Type B pancreatic cell (in vitro differentiated cells): ENCODE data around the gene MARCHF2. TPM values are rescaled to one million over a fixed set of nuclear protein-coding genes. Genes with fewer than 3 reads are reported as not detected.
A peak's percentile ranks its signal among the peaks of the same experiment; 100 is the strongest.
"Not testable (repeated sequence)": the region's sequence is repeated elsewhere in the genome, so short reads cannot be mapped to it uniquely, and the experiment has no call there.

Source experiments
- DNase-seq: peaks from one replicate; pipeline ENCODE4 v3.0.0; 2021; ENCODE audit warnings: mixed read lengths; ENCODE audit not compliant: unreplicated experiment; ENCODE audit errors: extremely low spot score
- H3K27ac Mint-ChIP-seq: 2 replicates; pipeline ENCODE4 v1.8.0; 2021; ENCODE audit warnings: mild to moderate bottlenecking, mixed read lengths
- H3K27me3 Mint-ChIP-seq: 2 replicates; pipeline ENCODE4 v1.8.0; 2021; ENCODE audit warnings: mixed read lengths
- H3K36me3 Mint-ChIP-seq: 2 replicates; pipeline ENCODE4 v1.8.0; 2021; ENCODE audit warnings: mixed read lengths
- H3K4me1 Mint-ChIP-seq: one replicate; pipeline ENCODE4 v1.8.0; 2021; ENCODE audit warnings: mixed read lengths; ENCODE audit not compliant: unreplicated experiment
- H3K4me3 Mint-ChIP-seq: 2 replicates; pipeline ENCODE4 v1.8.0; 2021; ENCODE audit warnings: mild to moderate bottlenecking, mixed read lengths
- H3K9me3 Mint-ChIP-seq: 2 replicates; pipeline ENCODE4 v1.8.0; 2021; ENCODE audit warnings: mixed read lengths
- CTCF ChIP-seq: fragments of 200-600 bp; sonication (generic); conservative IDR thresholded peaks from 2 replicates; pipeline ENCODE4 v1.5.0; 2021; ENCODE audit warnings: antibody characterized with exemption, mild to moderate bottlenecking
- total RNA-seq: library from RNA; stranded (reverse); gene quantifications from 2 replicates; pipeline ENCODE4 v1.2.1, GENCODE V29; 2021; ENCODE audit warnings: low replicate concordance

MARCHF2 gene
- total RNA-seq, 1 donor from 2014 or later, result 15.5 TPM

GRCh38 chr19:8377598-8377997 lies 35.5 kb upstream of the MARCHF2 start:
- no peak overlapping the region for H3K27ac Mint-ChIP-seq
- H3K4me3 Mint-ChIP-seq, result no peak overlapping the region
- H3K4me1 Mint-ChIP-seq, result no peaks in the 10 kb centered on the region
- no peak for DNase-seq
- H3K36me3 Mint-ChIP-seq, result peaks cover 14% of the 10 kb centered on the region
- H3K9me3 Mint-ChIP-seq, result peaks cover 5% of the 10 kb centered on the region
- TF ChIP-seq CTCF, result no peak
- H3K27me3 Mint-ChIP-seq, result no peaks in the 10 kb centered on the region

- H3K27me3 Mint-ChIP-seq, DNase-seq, H3K9me3 Mint-ChIP-seq, H3K4me3 Mint-ChIP-seq, H3K27ac Mint-ChIP-seq, H3K4me1 Mint-ChIP-seq: not testable (repeated sequence)
- peaks cover 14% of the 10 kb centered on the region for H3K36me3 Mint-ChIP-seq
Measured at GRCh38 chr19:8379156-8379891, 33.8 kb upstream of the MARCHF2 start.

- not testable (repeated sequence) for H3K27me3 Mint-ChIP-seq, DNase-seq, H3K9me3 Mint-ChIP-seq
- H3K4me3 Mint-ChIP-seq, result peak overlapping the region; percentile 58
- H3K27ac Mint-ChIP-seq, result peak overlapping the region; percentile 75
- H3K4me1 Mint-ChIP-seq, result peaks cover 26% of the 10 kb centered on the region
- peaks cover 14% of the 10 kb centered on the region for H3K36me3 Mint-ChIP-seq
Measured at GRCh38 chr19:8384569-8384968, 28.5 kb upstream of the MARCHF2 start.

GRCh38 chr19:8385103-8385502 lies 28.0 kb upstream of the MARCHF2 start:
- not testable (repeated sequence) for DNase-seq
- peak overlapping the region; percentile 75 for H3K27ac Mint-ChIP-seq

GRCh38 chr19:8385566-8385965 lies 27.5 kb upstream of the MARCHF2 start:
- not testable (repeated sequence) for DNase-seq, H3K36me3 Mint-ChIP-seq, H3K27me3 Mint-ChIP-seq, H3K9me3 Mint-ChIP-seq
- Mint-ChIP-seq H3K27ac (peak overlapping the region; percentile 75), H3K4me3 (peak overlapping the region; percentile 58), H3K4me1 (peaks cover 32% of the 10 kb centered on the region)

More at GRCh38 chr19:8385103-8385502, 28.0 kb upstream of the MARCHF2 start:
- H3K36me3 Mint-ChIP-seq, result peaks cover 11% of the 10 kb centered on the region
- not testable (repeated sequence) for H3K27me3 Mint-ChIP-seq, H3K9me3 Mint-ChIP-seq
- H3K4me1 Mint-ChIP-seq, result peaks cover 32% of the 10 kb centered on the region
- peak overlapping the region; percentile 58 for H3K4me3 Mint-ChIP-seq

GRCh38 chr19:8386419-8386818 lies 26.7 kb upstream of the MARCHF2 start:
- not testable (repeated sequence) for DNase-seq, H3K36me3 Mint-ChIP-seq

GRCh38 chr19:8386990-8387389 lies 26.1 kb upstream of the MARCHF2 start:
- no peak for DNase-seq
- no peak for TF ChIP-seq CTCF
- H3K4me1 Mint-ChIP-seq, result peaks cover 32% of the 10 kb centered on the region
- no peaks in the 10 kb centered on the region for H3K27me3 Mint-ChIP-seq
- H3K27ac Mint-ChIP-seq, result no peak overlapping the region
- H3K36me3 Mint-ChIP-seq, result peaks cover 8% of the 10 kb centered on the region
- H3K9me3 Mint-ChIP-seq, result peaks cover 8% of the 10 kb centered on the region
- H3K4me3 Mint-ChIP-seq, result no peak overlapping the region

More at GRCh38 chr19:8386419-8386818, 26.7 kb upstream of the MARCHF2 start:
- H3K4me3 Mint-ChIP-seq, H3K27me3 Mint-ChIP-seq, H3K9me3 Mint-ChIP-seq, H3K27ac Mint-ChIP-seq: not testable (repeated sequence)
- H3K4me1 Mint-ChIP-seq, result peaks cover 32% of the 10 kb centered on the region

GRCh38 chr19:8387688-8388611 lies 25.2 kb upstream of the MARCHF2 start:
- DNase-seq, result no peak
- Mint-ChIP-seq H3K27me3 (no peaks in the 10 kb centered on the region), H3K9me3 (peaks cover 8% of the 10 kb centered on the region), H3K27ac (peak overlapping the region; percentile 76), H3K36me3 (peaks cover 8% of the 10 kb centered on the region), H3K4me1 (peaks cover 34% of the 10 kb centered on the region), H3K4me3 (peak overlapping the region; percentile 65)
- no peak for TF ChIP-seq CTCF
